ENCODE measurements around the gene STMP1.
"Not testable (repeated sequence)": the region's sequence is repeated elsewhere in the genome, so short reads cannot be mapped to it uniquely, and the experiment has no call there.

Gene STMP1

GRCh38 chr7:135668852-135669395 lies 6.6 kb downstream of the STMP1 start:
- not testable (repeated sequence) for H3K9ac ChIP-seq (ENCODE audit: low read length); H3K27ac ChIP-seq (ENCODE audit: low read depth, low read length); H3K4me3 ChIP-seq (ENCODE audit: low read length); H3K27me3 ChIP-seq (ENCODE audit: control insufficient read depth, insufficient read depth, low read length); H3K36me3 ChIP-seq (ENCODE audit: control insufficient read depth, insufficient read depth, low read length)
- H3K4me1 ChIP-seq (ENCODE audit: control insufficient read depth, insufficient read depth, low read length): peaks cover 12% of the 10 kb centered on the region

DNA sequence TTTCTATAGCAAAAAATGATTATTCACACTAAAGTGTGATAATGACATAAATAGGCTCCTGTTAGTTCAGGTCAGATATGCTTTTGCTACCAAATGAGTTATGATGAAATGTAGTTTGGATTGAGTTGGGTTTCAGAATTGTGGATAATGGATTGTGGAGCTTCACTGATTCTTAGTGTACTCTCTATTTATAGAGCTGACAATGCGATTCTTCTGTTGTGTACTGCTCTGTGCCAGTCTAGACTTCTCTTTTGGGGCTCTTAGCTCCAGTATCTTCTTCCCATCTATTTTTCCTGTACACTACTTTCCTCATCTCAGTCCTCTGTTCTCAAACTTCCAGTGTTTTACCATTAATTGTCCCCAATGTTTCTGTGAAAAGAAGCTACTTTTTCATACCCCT lies 7.5 kb downstream of the STMP1 start:
- no peak overlapping the region for H3K27ac ChIP-seq (ENCODE audit: low read depth, low read length)
- H3K27me3 ChIP-seq (ENCODE audit: control insufficient read depth, insufficient read depth, low read length): no peaks in the 10 kb centered on the region
- H3K36me3 ChIP-seq (ENCODE audit: control insufficient read depth, insufficient read depth, low read length): no peaks in the 10 kb centered on the region
- no peak overlapping the region for H3K9ac ChIP-seq (ENCODE audit: low read length)
- H3K4me3 ChIP-seq (ENCODE audit: low read length): no peak overlapping the region
- peaks cover 10% of the 10 kb centered on the region for H3K4me1 ChIP-seq (ENCODE audit: control insufficient read depth, insufficient read depth, low read length)

GRCh38 chr7:135670179-135670578 lies 7.9 kb downstream of the STMP1 start:
- Histone ChIP-seq H3K4me1 (ENCODE audit: control insufficient read depth, insufficient read depth, low read length) (peaks cover 10% of the 10 kb centered on the region), H3K9ac (ENCODE audit: low read length) (no peak overlapping the region), H3K36me3 (ENCODE audit: control insufficient read depth, insufficient read depth, low read length) (no peaks in the 10 kb centered on the region), H3K4me3 (ENCODE audit: low read length) (no peak overlapping the region), H3K27ac (ENCODE audit: low read depth, low read length) (no peak overlapping the region), H3K27me3 (ENCODE audit: control insufficient read depth, insufficient read depth, low read length) (no peaks in the 10 kb centered on the region)

DNA sequence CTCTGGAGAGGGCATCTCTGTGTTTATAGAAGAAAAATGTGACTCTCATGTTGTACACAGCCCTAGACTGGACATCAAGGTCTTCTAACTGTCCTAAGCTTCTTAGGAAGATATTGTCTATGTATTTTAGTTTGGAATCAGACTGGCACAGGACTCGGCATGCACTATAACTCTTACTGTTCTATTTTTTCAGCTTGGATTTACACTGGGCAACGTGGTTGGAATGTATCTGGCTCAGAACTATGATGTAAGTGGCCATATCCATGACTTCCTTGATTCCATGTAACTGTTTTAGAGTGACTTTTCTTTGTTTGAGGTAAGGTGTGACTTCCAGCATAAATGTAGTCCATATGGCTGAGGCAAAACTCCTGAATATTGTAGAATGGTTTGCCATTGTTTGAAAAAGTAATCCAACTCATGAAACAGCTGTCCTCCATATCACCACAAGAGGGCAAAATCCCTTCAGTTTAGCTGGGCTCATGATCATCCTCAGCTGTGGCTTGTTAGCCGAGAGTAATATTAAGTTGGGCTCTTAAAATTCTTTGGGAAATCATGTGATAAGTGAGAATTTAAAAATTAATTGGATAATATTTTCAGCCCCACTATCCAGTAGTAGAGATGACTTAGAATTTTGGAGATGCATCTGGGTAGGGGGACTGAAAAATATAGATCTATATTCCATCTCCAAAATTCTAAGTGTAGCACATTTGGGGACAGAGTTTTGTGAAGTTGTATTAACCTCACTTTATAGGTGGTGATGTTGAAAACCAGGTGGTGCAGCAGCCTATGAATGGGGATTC lies 10.4 kb downstream of the STMP1 start:
- Histone ChIP-seq H3K27ac (ENCODE audit: low read depth, low read length) (no peak overlapping the region), H3K36me3 (ENCODE audit: control insufficient read depth, insufficient read depth, low read length) (no peaks in the 10 kb centered on the region), H3K4me1 (ENCODE audit: control insufficient read depth, insufficient read depth, low read length) (peaks cover 10% of the 10 kb centered on the region)

DNA sequence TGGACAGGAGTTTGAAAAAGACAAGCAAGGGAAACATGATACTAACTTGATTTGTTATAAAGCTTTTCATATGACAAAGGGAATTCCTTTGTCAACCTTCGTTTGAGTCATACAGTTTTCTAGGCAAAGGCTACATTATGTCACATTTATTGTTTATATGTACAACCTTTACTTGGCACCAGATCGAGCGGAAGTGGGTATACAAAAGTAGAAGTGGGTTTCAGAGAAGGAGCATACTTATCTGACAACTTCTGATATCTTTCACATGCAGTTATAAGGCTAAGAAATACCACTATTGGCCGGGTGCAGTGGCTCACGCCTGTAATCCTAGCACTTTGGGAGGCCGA lies 11.0 kb downstream of the STMP1 start:
- Histone ChIP-seq H3K4me3 (ENCODE audit: low read length) (no peak overlapping the region), H3K27ac (ENCODE audit: low read depth, low read length) (no peak overlapping the region)

More for the DNA sequence above, 10.4 kb downstream of the STMP1 start:
- Histone ChIP-seq H3K9ac (ENCODE audit: low read length) (no peak overlapping the region), H3K4me3 (ENCODE audit: low read length) (no peak overlapping the region), H3K27me3 (ENCODE audit: control insufficient read depth, insufficient read depth, low read length) (no peaks in the 10 kb centered on the region)

DNA sequence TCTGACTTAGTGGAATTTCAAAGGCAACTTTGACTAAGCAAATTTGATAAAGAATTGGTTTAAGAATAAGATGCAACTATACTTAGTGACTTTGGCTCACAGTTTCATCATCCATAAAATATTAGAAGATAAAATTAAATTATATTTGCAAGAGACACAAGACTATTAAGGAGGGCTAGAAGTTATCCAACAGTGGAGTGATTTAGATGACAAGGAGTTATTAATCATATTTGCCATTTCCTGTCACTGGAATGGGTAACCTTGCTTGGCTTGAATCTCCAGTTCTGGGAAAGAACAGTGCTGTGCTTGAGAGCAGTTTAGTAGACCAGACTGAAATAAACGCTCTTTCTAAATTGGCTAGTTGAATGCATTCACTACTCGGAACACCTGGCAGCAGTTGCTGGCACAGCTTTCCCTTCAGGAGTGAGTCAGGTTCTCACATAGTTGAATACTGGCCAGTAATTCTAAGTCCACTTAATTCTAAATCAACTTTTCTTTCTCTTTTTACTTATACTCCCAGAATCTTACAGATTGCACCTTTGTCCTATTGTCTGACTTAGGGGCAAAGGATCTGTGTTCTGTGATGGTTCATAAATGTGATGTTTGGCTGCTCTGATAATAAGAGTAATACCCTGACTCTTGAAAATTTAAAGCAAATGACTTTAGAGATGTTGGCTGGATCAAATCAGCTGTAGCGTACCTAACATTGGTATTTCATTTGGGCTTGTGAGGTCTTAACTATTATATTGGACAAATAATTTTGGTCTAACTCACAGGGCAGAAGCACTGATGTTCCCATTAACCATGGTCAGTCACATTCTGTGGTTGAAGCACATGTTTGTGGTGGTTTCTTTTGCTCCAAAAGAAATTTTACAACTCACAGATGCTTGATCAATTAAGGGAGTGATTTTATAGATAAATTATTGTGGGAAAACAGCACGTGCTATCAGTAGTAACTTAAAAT lies 16.6 kb downstream of the STMP1 start:
- H3K27ac ChIP-seq (ENCODE audit: low read depth, low read length): no peak overlapping the region
- no peak overlapping the region for H3K4me3 ChIP-seq (ENCODE audit: low read length)
- H3K4me1 ChIP-seq (ENCODE audit: control insufficient read depth, insufficient read depth, low read length): peaks cover 10% of the 10 kb centered on the region
- H3K27me3 ChIP-seq (ENCODE audit: control insufficient read depth, insufficient read depth, low read length): no peaks in the 10 kb centered on the region
- no peak overlapping the region for H3K9ac ChIP-seq (ENCODE audit: low read length)
- no peaks in the 10 kb centered on the region for H3K36me3 ChIP-seq (ENCODE audit: control insufficient read depth, insufficient read depth, low read length)

More for the DNA sequence above, 11.0 kb downstream of the STMP1 start:
- no peak overlapping the region for H3K9ac ChIP-seq (ENCODE audit: low read length)
- H3K27me3 ChIP-seq (ENCODE audit: control insufficient read depth, insufficient read depth, low read length): no peaks in the 10 kb centered on the region
- no peaks in the 10 kb centered on the region for H3K36me3 ChIP-seq (ENCODE audit: control insufficient read depth, insufficient read depth, low read length)
- peaks cover 11% of the 10 kb centered on the region for H3K4me1 ChIP-seq (ENCODE audit: control insufficient read depth, insufficient read depth, low read length)

DNA sequence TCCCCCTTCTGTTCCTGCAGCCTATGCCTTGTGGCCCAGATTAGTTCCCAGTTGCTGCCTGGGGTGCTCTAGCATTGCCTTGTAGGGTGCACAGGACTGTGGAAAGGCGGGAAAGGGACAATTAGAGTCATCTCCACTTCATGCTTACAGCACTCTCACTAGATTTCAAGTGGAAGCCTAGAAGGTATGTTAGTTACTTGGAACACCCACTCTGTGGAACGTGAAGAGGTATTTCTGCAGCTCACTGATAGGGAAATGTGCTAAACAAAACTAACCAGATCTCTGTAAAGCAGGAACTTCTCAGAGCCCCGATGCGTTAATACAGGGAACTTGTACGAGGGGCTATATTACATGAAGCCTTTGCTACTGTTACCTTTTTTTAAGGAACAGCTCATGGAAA lies 19.4 kb downstream of the STMP1 start:
- Histone ChIP-seq H3K4me3 (ENCODE audit: low read length) (no peak overlapping the region), H3K27ac (ENCODE audit: low read depth, low read length) (no peak overlapping the region), H3K4me1 (ENCODE audit: control insufficient read depth, insufficient read depth, low read length) (peaks cover 10% of the 10 kb centered on the region), H3K27me3 (ENCODE audit: control insufficient read depth, insufficient read depth, low read length) (no peaks in the 10 kb centered on the region), H3K9ac (ENCODE audit: low read length) (no peak overlapping the region), H3K36me3 (ENCODE audit: control insufficient read depth, insufficient read depth, low read length) (no peaks in the 10 kb centered on the region)

- H3K36me3 ChIP-seq (ENCODE audit: control insufficient read depth, insufficient read depth, low read length): no peaks in the 10 kb centered on the region
- no peak overlapping the region for H3K9ac ChIP-seq (ENCODE audit: low read length)
- H3K4me3 ChIP-seq (ENCODE audit: low read length): no peak overlapping the region
- no peaks in the 10 kb centered on the region for H3K27me3 ChIP-seq (ENCODE audit: control insufficient read depth, insufficient read depth, low read length)
- peaks cover 10% of the 10 kb centered on the region for H3K4me1 ChIP-seq (ENCODE audit: control insufficient read depth, insufficient read depth, low read length)
- H3K27ac ChIP-seq (ENCODE audit: low read depth, low read length): no peak overlapping the region
Observed at GRCh38 chr7:135682191-135682590, 19.9 kb downstream of the STMP1 start.

GRCh38 chr7:135683609-135684008 lies 21.3 kb downstream of the STMP1 start:
- Histone ChIP-seq H3K27ac (ENCODE audit: low read depth, low read length) (no peak overlapping the region), H3K36me3 (ENCODE audit: control insufficient read depth, insufficient read depth, low read length) (no peaks in the 10 kb centered on the region), H3K4me1 (ENCODE audit: control insufficient read depth, insufficient read depth, low read length) (peaks cover 6% of the 10 kb centered on the region), H3K9ac (ENCODE audit: low read length) (no peak overlapping the region), H3K4me3 (ENCODE audit: low read length) (no peak overlapping the region), H3K27me3 (ENCODE audit: control insufficient read depth, insufficient read depth, low read length) (no peaks in the 10 kb centered on the region)

DNA sequence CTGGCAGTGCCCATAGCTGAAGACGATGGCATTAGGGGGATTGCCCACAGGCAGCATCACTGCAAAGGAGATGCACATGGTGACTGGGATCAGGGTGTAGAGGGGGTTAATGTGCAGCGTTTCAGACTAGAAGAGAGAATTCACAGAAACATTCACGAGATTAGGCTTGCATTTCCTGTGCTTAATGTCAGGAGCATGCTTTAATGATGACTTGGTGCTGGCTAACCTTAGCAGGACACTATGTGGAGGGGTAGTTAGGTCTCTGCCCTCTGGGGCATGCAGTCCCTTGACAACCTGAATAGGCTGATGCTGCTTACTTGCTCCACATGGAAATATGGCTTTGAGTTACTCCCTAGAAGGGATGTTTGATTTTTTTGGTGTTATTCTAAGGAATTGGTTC lies 21.8 kb downstream of the STMP1 start:
- H3K4me3 ChIP-seq (ENCODE audit: low read length): no peak overlapping the region
- no peaks in the 10 kb centered on the region for H3K27me3 ChIP-seq (ENCODE audit: control insufficient read depth, insufficient read depth, low read length)
- H3K9ac ChIP-seq (ENCODE audit: low read length): no peak overlapping the region
- H3K4me1 ChIP-seq (ENCODE audit: control insufficient read depth, insufficient read depth, low read length): peaks cover 1% of the 10 kb centered on the region
- no peaks in the 10 kb centered on the region for H3K36me3 ChIP-seq (ENCODE audit: control insufficient read depth, insufficient read depth, low read length)
- H3K27ac ChIP-seq (ENCODE audit: low read depth, low read length): no peak overlapping the region

- Histone ChIP-seq H3K4me1 (ENCODE audit: control insufficient read depth, insufficient read depth, low read length) (no peaks in the 10 kb centered on the region), H3K9ac (ENCODE audit: low read length) (no peak overlapping the region), H3K36me3 (ENCODE audit: control insufficient read depth, insufficient read depth, low read length) (no peaks in the 10 kb centered on the region), H3K27ac (ENCODE audit: low read depth, low read length) (no peak overlapping the region), H3K27me3 (ENCODE audit: control insufficient read depth, insufficient read depth, low read length) (no peaks in the 10 kb centered on the region), H3K4me3 (ENCODE audit: low read length) (no peak overlapping the region)
Observed at GRCh38 chr7:135684699-135685098, 22.4 kb downstream of the STMP1 start.

DNA sequence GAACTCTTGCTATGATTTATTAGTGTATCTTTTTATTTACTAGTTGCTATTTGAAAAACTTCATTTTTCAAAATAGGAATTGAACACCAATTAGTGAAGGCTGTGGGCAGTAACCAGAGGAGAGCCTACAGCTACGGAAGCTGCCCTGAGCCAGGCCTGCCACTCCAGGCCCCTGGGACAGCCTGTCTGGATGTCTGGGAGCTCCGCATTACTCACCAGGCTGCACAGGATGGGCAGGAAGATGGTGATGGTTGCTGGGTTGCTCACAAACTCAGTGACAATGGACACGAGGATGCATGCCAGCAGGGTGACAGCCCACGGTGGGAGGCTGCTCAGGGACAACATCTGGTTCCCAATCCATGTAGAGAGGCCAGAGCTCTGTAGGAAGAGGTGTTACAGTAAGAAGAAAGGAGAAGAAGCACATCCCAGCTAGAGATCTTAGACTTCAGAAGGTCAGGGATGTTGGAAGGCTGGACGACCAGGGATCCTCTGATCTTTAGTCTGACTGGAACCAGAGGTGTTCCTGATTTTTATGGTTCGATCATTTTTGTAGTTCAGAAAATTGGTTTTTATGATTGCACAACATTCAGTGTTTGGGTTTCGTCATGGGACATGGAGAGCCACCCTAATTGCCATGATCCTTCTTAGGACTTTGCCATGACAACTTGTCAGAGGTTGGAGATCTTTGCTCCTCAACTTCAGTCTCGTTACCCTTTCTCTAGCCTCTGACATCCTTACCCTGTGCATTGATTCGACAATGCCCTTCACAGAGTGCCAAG lies 23.2 kb downstream of the STMP1 start:
- Histone ChIP-seq H3K27me3 (ENCODE audit: control insufficient read depth, insufficient read depth, low read length) (no peaks in the 10 kb centered on the region), H3K9ac (ENCODE audit: low read length) (no peak overlapping the region), H3K4me3 (ENCODE audit: low read length) (no peak overlapping the region), H3K4me1 (ENCODE audit: control insufficient read depth, insufficient read depth, low read length) (no peaks in the 10 kb centered on the region), H3K36me3 (ENCODE audit: control insufficient read depth, insufficient read depth, low read length) (no peaks in the 10 kb centered on the region), H3K27ac (ENCODE audit: low read depth, low read length) (no peak overlapping the region)

All from rectal smooth muscle tissue (tissue), 1 donor.